Muscle layer of duodenum (tissue), 2 donors: ENCODE data around the gene VGLL2.

Experiments used
- H3K27ac ChIP-seq: one replicate; pipeline ENCODE4 v1.7.0; 2013; ENCODE audit warnings: mild to moderate bottlenecking, low read length
- H3K27me3 ChIP-seq: one replicate; pipeline ENCODE4 v1.7.0; 2013; ENCODE audit warnings: low read depth, mild to moderate bottlenecking, control low read depth, low read length
- H3K36me3 ChIP-seq, 2 donors: one replicate each; pipeline ENCODE4 v1.7.0; 2013; ENCODE audit warnings: low read length in 2 of 2, control low read depth in 1 of 2, mild to moderate bottlenecking in 1 of 2; ENCODE audit not compliant: insufficient read depth in 2 of 2, control insufficient read depth in 1 of 2
- H3K4me1 ChIP-seq, 2 donors: one replicate each; pipeline ENCODE4 v1.7.0; 2013; ENCODE audit warnings: low read length in 2 of 2, mild to moderate bottlenecking in 2 of 2, control low read depth in 1 of 2, moderate library complexity in 1 of 2; ENCODE audit not compliant: insufficient read depth in 2 of 2, control insufficient read depth in 1 of 2
- H3K4me3 ChIP-seq, 2 donors: one replicate each; pipeline ENCODE4 v1.7.0; 2013; ENCODE audit warnings: low read length in 2 of 2, low read depth in 1 of 2, mild to moderate bottlenecking in 1 of 2
- H3K9me3 ChIP-seq, 2 donors: one replicate each; pipeline ENCODE4 v1.7.0; 2013; ENCODE audit warnings: low read length in 2 of 2, control low read depth in 1 of 2, mild to moderate bottlenecking in 1 of 2; ENCODE audit not compliant: control insufficient read depth in 1 of 2
- donor health status: healthy.

The VGLL2 gene

GRCh38 chr6:117298941-117299340 is 33.6 kb downstream of the VGLL2 start:
- Histone ChIP-seq H3K9me3 (no peaks in the 10 kb centered on the region), H3K27ac (no peak overlapping the region), H3K27me3 (no peaks in the 10 kb centered on the region), H3K4me3 (no peak overlapping the region), H3K36me3 (no peaks in the 10 kb centered on the region), H3K4me1 (no peaks in the 10 kb centered on the region)

GRCh38 chr6:117303323-117303722 is 38.0 kb downstream of the VGLL2 start:
- Histone ChIP-seq H3K9me3 (no peaks in the 10 kb centered on the region), H3K36me3 (no peaks in the 10 kb centered on the region), H3K27ac (no peak overlapping the region), H3K4me3 (no peak overlapping the region), H3K4me1 (no peaks in the 10 kb centered on the region), H3K27me3 (no peaks in the 10 kb centered on the region)

GRCh38 chr6:117304446-117304845 is 39.1 kb downstream of the VGLL2 start:
- Histone ChIP-seq H3K4me1 (no peaks in the 10 kb centered on the region), H3K9me3 (no peaks in the 10 kb centered on the region), H3K36me3 (no peaks in the 10 kb centered on the region), H3K4me3 (no peak overlapping the region), H3K27ac (no peak overlapping the region), H3K27me3 (no peaks in the 10 kb centered on the region)

GRCh38 chr6:117306227-117306790 is 41.0 kb downstream of the VGLL2 start:
- H3K4me3 ChIP-seq, result no peak overlapping the region
- H3K27ac ChIP-seq, result no peak overlapping the region

GRCh38 chr6:117307655-117308054 is 42.3 kb downstream of the VGLL2 start:
- no peak overlapping the region for H3K4me3 ChIP-seq
- H3K9me3 ChIP-seq, result no peaks in the 10 kb centered on the region
- no peaks in the 10 kb centered on the region for H3K4me1 ChIP-seq
- no peaks in the 10 kb centered on the region for H3K27me3 ChIP-seq
- H3K27ac ChIP-seq, result no peak overlapping the region
- H3K36me3 ChIP-seq, result no peaks in the 10 kb centered on the region

More at GRCh38 chr6:117306227-117306790, 41.0 kb downstream of the VGLL2 start:
- Histone ChIP-seq H3K4me1 (no peaks in the 10 kb centered on the region), H3K36me3 (no peaks in the 10 kb centered on the region), H3K27me3 (no peaks in the 10 kb centered on the region), H3K9me3 (no peaks in the 10 kb centered on the region)

GRCh38 chr6:117309069-117309468 is 43.7 kb downstream of the VGLL2 start:
- Histone ChIP-seq H3K4me1 (no peaks in the 10 kb centered on the region), H3K9me3 (no peaks in the 10 kb centered on the region), H3K27ac (no peak overlapping the region), H3K4me3 (no peak overlapping the region), H3K27me3 (no peaks in the 10 kb centered on the region), H3K36me3 (no peaks in the 10 kb centered on the region)

- no peaks in the 10 kb centered on the region for H3K36me3 ChIP-seq
- no peak overlapping the region for H3K4me3 ChIP-seq
- no peaks in the 10 kb centered on the region for H3K9me3 ChIP-seq
- H3K27ac ChIP-seq, result no peak overlapping the region
- no peaks in the 10 kb centered on the region for H3K4me1 ChIP-seq
- no peaks in the 10 kb centered on the region for H3K27me3 ChIP-seq
These were observed 44.3 kb downstream of the VGLL2 start for GRCh38 chr6:117309611-117310010.

GRCh38 chr6:117311310-117311709 is 46.0 kb downstream of the VGLL2 start:
- no peak overlapping the region for H3K4me3 ChIP-seq
- no peaks in the 10 kb centered on the region for H3K27me3 ChIP-seq
- no peak overlapping the region for H3K27ac ChIP-seq
- H3K36me3 ChIP-seq, result no peaks in the 10 kb centered on the region
- H3K4me1 ChIP-seq, result no peaks in the 10 kb centered on the region
- H3K9me3 ChIP-seq, result no peaks in the 10 kb centered on the region

- no peaks in the 10 kb centered on the region for H3K27me3 ChIP-seq
- no peaks in the 10 kb centered on the region for H3K4me1 ChIP-seq
- H3K4me3 ChIP-seq, result no peak overlapping the region
- no peaks in the 10 kb centered on the region for H3K36me3 ChIP-seq
- no peak overlapping the region for H3K27ac ChIP-seq
- H3K9me3 ChIP-seq, result no peaks in the 10 kb centered on the region
These were observed 46.4 kb downstream of the VGLL2 start for GRCh38 chr6:117311726-117312125.

GRCh38 chr6:117317261-117317660 is 51.9 kb downstream of the VGLL2 start:
- no peaks in the 10 kb centered on the region for H3K36me3 ChIP-seq
- no peaks in the 10 kb centered on the region for H3K27me3 ChIP-seq
- H3K9me3 ChIP-seq, result no peaks in the 10 kb centered on the region
- no peak overlapping the region for H3K27ac ChIP-seq
- no peak overlapping the region for H3K4me3 ChIP-seq
- no peaks in the 10 kb centered on the region for H3K4me1 ChIP-seq
